ENCODE results near the gene OGT.
"Not testable (repeated sequence)": the region's sequence is repeated elsewhere in the genome, so short reads cannot be mapped to it uniquely, and the experiment has no call there.

The OGT gene

GRCh38 chrX:71541210-71542022 is 8.5 kb downstream of the OGT start:
- no peak for DNase-seq

GRCh38 chrX:71542411-71542810 is 9.5 kb downstream of the OGT start:
- no peak for DNase-seq

- DNase-seq: no peak
These were observed 9.9 kb downstream of the OGT start for GRCh38 chrX:71542825-71543224.

GRCh38 chrX:71543316-71543715 is 10.4 kb downstream of the OGT start:
- DNase-seq: no peak

GRCh38 chrX:71545364-71545763 is 12.5 kb downstream of the OGT start:
- no peak for DNase-seq

GRCh38 chrX:71546879-71547278 is 14.0 kb downstream of the OGT start:
- no peak for DNase-seq

- DNase-seq: no peak
These were observed 14.4 kb downstream of the OGT start for GRCh38 chrX:71547339-71547738.

GRCh38 chrX:71549986-71550385 is 17.1 kb downstream of the OGT start:
- no peak for DNase-seq

- DNase-seq: no peak
These were observed 17.7 kb downstream of the OGT start for GRCh38 chrX:71550578-71550977.

GRCh38 chrX:71556036-71556435 is 23.1 kb downstream of the OGT start:
- no peak for DNase-seq

GRCh38 chrX:71558920-71559319 is 26.0 kb downstream of the OGT start:
- no peak for DNase-seq

GRCh38 chrX:71559773-71560172 is 26.9 kb downstream of the OGT start:
- not testable (repeated sequence) for DNase-seq

GRCh38 chrX:71563921-71564320 is 31.0 kb downstream of the OGT start:
- no peak for DNase-seq

GRCh38 chrX:71565474-71566041 is 32.7 kb downstream of the OGT start:
- no peak for DNase-seq

GRCh38 chrX:71571390-71571789 is 38.5 kb downstream of the OGT start:
- DNase-seq: not testable (repeated sequence)

- no peak for DNase-seq
These were observed 40.7 kb downstream of the OGT start for GRCh38 chrX:71573590-71573989.

- DNase-seq: no peak
These were observed 44.8 kb downstream of the OGT start for GRCh38 chrX:71577682-71578081.

GRCh38 chrX:71578253-71579135 is 45.6 kb downstream of the OGT start, which contains the start of gene GCNA:
TSS of gene GCNA (plus strand) at chrX:71578437. CDS start at chrX:71580822, 2,385 bp downstream.
- DNase-seq: no peak

GRCh38 chrX:71579136-71579989 is 46.5 kb downstream of the OGT start:
- no peak for DNase-seq

- no peak for DNase-seq
These were observed 47.1 kb downstream of the OGT start for GRCh38 chrX:71579990-71580380.

- no peak for DNase-seq
These were observed 48.3 kb downstream of the OGT start for GRCh38 chrX:71581210-71581609.

GRCh38 chrX:71586929-71587328 is 54.0 kb downstream of the OGT start:
- DNase-seq: no peak

GRCh38 chrX:71593210-71593609 is 60.3 kb downstream of the OGT start:
- DNase-seq: not testable (repeated sequence)
